Endothelial cell of umbilical vein (primary cell): ENCODE data around the gene CPD.

ENCODE experiments used
- EZH2 ChIP-seq: IDR thresholded peaks from 2 replicates; pipeline ENCODE4 v1.6.1; 2012; ENCODE audit warnings: borderline replicate concordance, low read depth, mild to moderate bottlenecking, moderate library complexity, low read length, inconsistent platforms; ENCODE audit not compliant: severe bottlenecking
- POLR2AphosphoS5 ChIP-seq: IDR thresholded peaks from 2 replicates; pipeline ENCODE4 v1.6.1; 2012; ENCODE audit warnings: low read depth, mild to moderate bottlenecking, control low read depth, low read length, moderate library complexity; ENCODE audit not compliant: insufficient read depth

GRCh38 chr17:30426292-30426691 lies 47.6 kb downstream of the CPD start:
- TF ChIP-seq POLR2AphosphoS5 (no peak), EZH2 (no peak)
